SIG-M5 treated with dmso at 0.1 percent for 504 hours (cell line): ENCODE results near the gene CELA2B.
"Not testable (repeated sequence)": the region's sequence is repeated elsewhere in the genome, so short reads cannot be mapped to it uniquely, and the experiment has no call there.

ENCODE experiments used
- DNase-seq: peaks from one replicate; lab custom pipeline; 2025; ENCODE audit not compliant: unreplicated experiment; lab: John Stamatoyannopoulos, UW

The CELA2B gene

GRCh38 chr1:15465674-15466073 lies 10.2 kb upstream of the CELA2B start:
- no peak for DNase-seq

GRCh38 chr1:15466955-15467625 lies 8.8 kb upstream of the CELA2B start:
- not testable (repeated sequence) for DNase-seq

DNA sequence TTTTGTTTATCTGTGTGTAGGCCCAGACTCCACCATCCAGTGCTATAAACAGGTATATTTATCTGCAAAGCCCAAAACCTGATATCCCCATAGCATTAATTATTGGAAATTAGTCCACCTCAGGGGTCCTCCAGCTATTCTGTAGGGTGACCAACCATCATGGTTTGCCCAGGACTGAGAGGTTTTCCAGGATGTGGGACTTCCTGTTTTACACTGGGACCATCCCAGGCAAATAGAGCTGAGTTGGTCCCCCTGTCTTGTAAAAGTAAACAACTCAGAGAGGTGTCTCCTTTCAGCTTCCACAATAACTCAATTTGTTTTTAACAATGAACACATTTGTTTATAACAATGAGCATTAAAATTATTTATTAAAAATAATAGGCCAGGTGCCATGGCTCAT lies 7.8 kb upstream of the CELA2B start:
- DNase-seq = no peak

DNA sequence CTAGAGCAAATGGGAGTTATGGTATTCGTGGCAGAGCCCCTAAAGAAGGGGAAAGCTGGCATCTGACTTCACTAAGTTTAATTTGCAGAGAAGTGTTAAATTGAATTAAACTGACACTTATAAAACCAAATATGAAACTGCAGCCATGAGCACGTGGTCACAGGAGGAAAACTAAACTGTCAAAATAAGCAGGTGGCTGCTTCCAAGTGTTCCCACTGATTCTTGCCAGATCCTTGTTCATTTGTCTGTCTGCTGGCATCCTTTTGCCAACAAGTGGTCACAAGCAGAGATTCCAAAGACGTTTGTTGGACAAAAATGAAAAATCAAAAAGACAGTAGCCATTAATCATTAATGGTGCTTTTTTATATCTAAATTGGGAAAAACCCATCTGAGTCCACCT lies 6.5 kb upstream of the CELA2B start:
- no peak for DNase-seq

- not testable (repeated sequence) for DNase-seq
Observed at GRCh38 chr1:15469821-15470448, 6.0 kb upstream of the CELA2B start.

DNA sequence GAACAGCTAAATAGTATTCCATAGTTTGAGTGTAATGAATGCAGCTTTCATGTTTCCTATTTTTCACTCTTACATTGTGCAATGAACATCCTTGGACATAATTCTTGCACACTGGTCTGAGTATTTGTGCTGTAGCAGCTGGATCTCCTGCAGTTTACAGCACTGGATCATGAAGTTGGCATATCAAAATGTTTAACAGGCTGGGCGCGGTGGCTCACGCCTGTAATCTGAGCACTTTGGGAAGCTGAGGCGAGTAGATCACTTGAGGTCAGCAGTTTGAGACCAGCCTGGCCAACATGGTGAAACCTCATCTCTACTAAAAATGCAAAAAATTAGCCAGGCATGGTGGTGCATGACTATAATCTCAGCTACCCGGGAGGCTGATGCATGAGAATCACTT lies 4.8 kb upstream of the CELA2B start:
- not testable (repeated sequence) for DNase-seq

DNA sequence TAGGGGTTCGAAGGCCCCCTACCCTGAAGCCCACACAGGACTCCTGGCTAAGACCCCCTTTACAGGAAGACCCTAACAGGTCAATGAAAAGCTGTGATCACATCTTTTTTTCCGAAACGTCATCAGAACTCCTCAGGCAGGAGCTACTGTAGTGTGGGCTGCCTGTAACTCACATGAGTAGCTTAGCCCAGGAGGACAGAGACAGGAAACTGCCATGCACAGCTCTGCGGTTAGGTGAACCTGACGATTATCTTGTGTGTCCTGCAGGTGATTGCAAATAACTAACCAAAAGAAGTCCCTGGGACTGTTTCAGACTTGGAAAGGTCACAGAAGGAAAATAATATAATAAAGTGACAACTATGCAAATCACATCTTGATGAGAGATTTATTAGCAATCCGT lies 4.2 kb upstream of the CELA2B start:
- DNase-seq = not testable (repeated sequence)

DNA sequence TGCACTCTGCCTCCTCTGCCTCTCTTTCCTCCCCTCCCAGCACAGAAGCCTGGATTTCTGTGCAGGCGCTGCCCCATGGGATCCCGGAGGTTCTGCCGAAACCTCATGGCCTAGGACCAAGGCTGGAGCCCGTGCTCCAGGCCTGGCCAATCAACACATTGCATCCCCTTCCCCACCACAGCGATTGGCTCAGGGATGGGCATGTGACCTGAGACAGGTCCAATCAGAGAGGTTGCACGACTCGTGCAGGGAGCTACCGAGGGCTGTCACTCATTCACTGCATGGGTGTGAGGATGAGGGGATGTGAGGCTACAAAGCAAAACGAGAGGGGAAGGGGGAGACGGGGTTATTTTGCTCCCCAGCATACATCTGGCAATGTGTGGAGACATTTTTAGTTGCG lies 3.3 kb upstream of the CELA2B start:
- no peak for DNase-seq

GRCh38 chr1:15476927-15477326 lies 1.0 kb downstream of the CELA2B start:
- no peak for DNase-seq

GRCh38 chr1:15477646-15478212 lies 1.8 kb downstream of the CELA2B start:
- no peak for DNase-seq

- DNase-seq = no peak
Observed at GRCh38 chr1:15479654-15480347, 3.9 kb downstream of the CELA2B start.

DNA sequence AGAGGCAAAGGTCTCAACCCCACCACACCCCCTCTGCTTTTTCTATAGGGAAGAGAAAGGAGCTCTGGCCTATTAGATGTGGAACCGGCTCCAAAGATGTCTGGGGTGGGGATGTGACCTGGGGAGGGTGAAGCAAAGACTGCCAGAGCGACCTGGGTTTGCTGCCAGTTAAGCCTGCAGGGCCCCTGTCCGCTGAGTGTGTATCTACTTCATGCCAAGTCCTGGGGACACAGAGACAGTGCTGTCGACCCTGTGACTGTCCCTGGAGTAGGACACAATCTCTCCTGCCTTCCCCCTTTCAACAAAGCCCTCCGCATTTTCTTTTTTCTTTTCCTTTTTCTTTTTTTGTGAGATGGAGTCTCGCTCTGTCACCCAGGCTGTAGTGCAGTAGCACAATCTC lies 6.6 kb downstream of the CELA2B start:
- not testable (repeated sequence) for DNase-seq

GRCh38 chr1:15482983-15483543 lies 7.2 kb downstream of the CELA2B start:
- DNase-seq = not testable (repeated sequence)

- no peak for DNase-seq
Observed at GRCh38 chr1:15483971-15484370, 8.1 kb downstream of the CELA2B start.

GRCh38 chr1:15484443-15484842 lies 8.5 kb downstream of the CELA2B start:
- DNase-seq = not testable (repeated sequence)

- no peak for DNase-seq
Observed at GRCh38 chr1:15485636-15486035, 9.7 kb downstream of the CELA2B start.

GRCh38 chr1:15486844-15487610 lies 11.1 kb downstream of the CELA2B start:
- DNase-seq = not testable (repeated sequence)

DNA sequence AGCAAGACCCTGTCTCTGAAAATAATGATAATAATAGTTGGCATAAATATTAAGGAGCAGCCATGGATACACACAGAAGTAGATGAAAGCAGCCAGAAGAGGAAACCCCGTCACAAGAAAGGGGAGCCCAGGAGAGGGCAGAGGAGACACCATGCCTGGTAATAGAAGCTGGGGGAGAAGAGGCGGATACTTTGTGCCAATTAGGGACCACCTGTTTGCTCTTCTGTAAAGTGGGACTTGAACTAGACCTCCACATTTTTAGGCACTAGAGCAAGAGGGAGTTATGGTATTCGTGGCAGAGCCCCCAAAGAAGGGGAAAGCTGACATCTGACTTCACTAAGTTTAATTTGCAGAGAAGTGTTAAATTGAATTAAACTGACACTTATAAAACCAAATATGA lies 12.5 kb downstream of the CELA2B start:
- no peak for DNase-seq

DNA sequence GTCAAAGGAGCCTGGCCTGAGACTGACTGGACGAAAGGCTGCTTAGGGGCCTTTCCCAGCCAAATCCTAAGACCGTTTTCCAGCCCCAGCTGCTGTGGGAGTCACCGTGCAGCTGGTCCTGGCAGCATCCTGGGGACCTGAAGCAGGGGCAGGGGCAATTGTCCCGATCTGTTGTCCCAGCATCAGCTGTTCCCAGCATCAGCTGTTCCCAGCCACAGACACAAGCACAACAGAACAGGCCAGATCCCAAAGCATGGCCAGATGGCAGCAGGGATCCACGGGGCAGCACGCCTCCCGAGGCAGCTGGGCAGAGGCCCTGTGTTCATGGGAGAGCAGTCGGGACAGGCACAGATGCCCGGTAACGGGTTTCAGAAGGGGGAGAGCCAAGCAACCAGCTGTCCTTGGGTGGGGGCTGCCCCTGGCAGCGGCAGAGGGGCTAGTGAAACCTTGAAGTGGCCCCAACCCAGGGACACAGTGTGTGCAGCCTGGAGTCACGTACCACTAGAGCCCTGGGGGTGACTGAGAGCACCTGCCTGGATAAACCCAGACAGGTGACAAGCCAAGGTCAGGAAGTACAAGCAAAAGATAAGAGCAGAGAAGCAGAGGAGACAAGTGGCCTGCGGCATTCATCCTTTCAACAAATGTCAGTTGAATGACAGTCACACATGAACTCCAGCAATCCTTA lies 13.3 kb downstream of the CELA2B start:
- DNase-seq = no peak

GRCh38 chr1:15491010-15491409 lies 15.1 kb downstream of the CELA2B start:
- not testable (repeated sequence) for DNase-seq
